GM23248 (cell line): ENCODE data around the gene PCDHGA8. TPM values are rescaled to one million over a fixed set of nuclear protein-coding genes. Genes with fewer than 3 reads are reported as not detected.

Experiments used
- DNase-seq: peaks from one replicate; pipeline ENCODE4 v3.0.0-alpha.2; 2015
- H2AFZ ChIP-seq: fragments of 200-600 bp; sonication (generic); 2 replicates; pipeline ENCODE4 v1.6.1; 2016; ENCODE audit warnings: antibody characterized with exemption
- H3F3A ChIP-seq: fragments of 200-600 bp; sonication (generic); 2 replicates; pipeline ENCODE4 v1.6.1; 2016; ENCODE audit warnings: mild to moderate bottlenecking, antibody characterized with exemption, mixed run types; ENCODE audit not compliant: insufficient read depth
- H3K27ac ChIP-seq: fragments of 200-600 bp; sonication (generic); 2 replicates; pipeline ENCODE4 v1.5.1; 2016; ENCODE audit warnings: mild to moderate bottlenecking
- H3K27me3 ChIP-seq: fragments of 200-600 bp; sonication (generic); replicated peaks from 2 replicates; pipeline ENCODE4 v1.6.1; 2016; ENCODE audit warnings: mild to moderate bottlenecking; ENCODE audit not compliant: insufficient read depth
- H3K36me3 ChIP-seq: fragments of 200-600 bp; sonication (generic); 2 replicates; pipeline ENCODE4 v1.6.1; 2016; ENCODE audit warnings: low read depth, mild to moderate bottlenecking
- H3K4me1 ChIP-seq: fragments of 200-600 bp; sonication (generic); 2 replicates; pipeline ENCODE4 v1.6.1; 2016; ENCODE audit warnings: mild to moderate bottlenecking; ENCODE audit not compliant: insufficient read depth
- H3K4me2 ChIP-seq: fragments of 200-600 bp; sonication (generic); one replicate; pipeline ENCODE4 v1.6.1; 2016; ENCODE audit warnings: mild to moderate bottlenecking; ENCODE audit not compliant: unreplicated experiment
- H3K4me3 ChIP-seq: fragments of 200-600 bp; sonication (generic); 2 replicates; pipeline ENCODE4 v1.5.1; 2016; ENCODE audit warnings: mild to moderate bottlenecking
- H3K79me2 ChIP-seq: fragments of 200-600 bp; sonication (generic); 2 replicates; pipeline ENCODE4 v1.6.1; 2016; ENCODE audit warnings: mild to moderate bottlenecking; ENCODE audit not compliant: insufficient read depth
- H3K9ac ChIP-seq: fragments of 200-600 bp; sonication (generic); 2 replicates; pipeline ENCODE4 v1.6.1; 2016; ENCODE audit warnings: mild to moderate bottlenecking
- H3K9me2 ChIP-seq: fragments of 200-600 bp; sonication (generic); 2 replicates; pipeline ENCODE4 v1.6.1; 2016; ENCODE audit warnings: mixed run types, mild to moderate bottlenecking, moderate library complexity; ENCODE audit not compliant: insufficient read depth
- H3K9me3 ChIP-seq: fragments of 200-600 bp; sonication (generic); one replicate; pipeline ENCODE4 v1.6.1; 2017; ENCODE audit warnings: low read depth
- H4K20me1 ChIP-seq: fragments of 200-600 bp; sonication (generic); 2 replicates; pipeline ENCODE4 v1.6.0; 2016; ENCODE audit not compliant: insufficient read depth
- EZH2 ChIP-seq: fragments of 200-600 bp; sonication (generic); IDR thresholded peaks from 2 replicates; pipeline ENCODE4 v1.6.1; 2018; ENCODE audit warnings: antibody characterized with exemption, mild to moderate bottlenecking; ENCODE audit not compliant: insufficient read depth, poor library complexity, severe bottlenecking
- EZH2phosphoT487 ChIP-seq: fragments of 200-600 bp; sonication (generic); IDR thresholded peaks from 2 replicates; pipeline ENCODE4 v1.6.1; 2018; ENCODE audit warnings: antibody characterized with exemption, moderate library complexity, mild to moderate bottlenecking, low read depth; ENCODE audit not compliant: insufficient read depth
- WGBS, 2 experiments: methylation state at CpG; one replicate each; pipeline ENCODE4 v1.1.6; 2015 to 2017; ENCODE audit warnings: low lambda C conversion rate in 2 of 2, low coverage in 1 of 2; ENCODE audit errors: missing lambda C conversion rate in 2 of 2; 5-methylcytosine and 5-hydroxymethylcytosine counted together
- in situ Hi-C: fragments of 300-500 bp; cut with MboI; formaldehyde crosslinking; loops from 2 replicates; pipeline ENCODE4 v1.15.0; 2020
- polyA plus RNA-seq: library from polyadenylated mRNA; unstranded; fragments of >200 nt; fragmentation: Nextera tagmentation; extraction: Ambion mirVana; gene quantifications from 2 replicates; pipeline ENCODE4 v1.2.1, GENCODE V29; 2016
- total RNA-seq: library from RNA; depleted of rRNA; stranded (reverse); fragments of >200 nt; shearing (Covaris generic); gene quantifications from 2 replicates; pipeline ENCODE4 v1.2.3, GENCODE V29; 2014

The PCDHGA8 gene
- total and polyA plus RNA-seq, 2 experiments from 2014 or later = 0.69 to 0.86 TPM

GRCh38 chr5:141354900-141355469, 37.4 kb upstream of the PCDHGA8 start, which contains the start of gene PCDHGA4:
Gene PCDHGA4, plus strand, starts transcription at chr5:141355021. Its CDS starts 87 bp downstream, at chr5:141355108.
- Histone ChIP-seq H3K36me3 (no peaks in the 10 kb centered on the region), H3K79me2 (peaks cover 6% of the 10 kb centered on the region; the same call in 1 of the 2 replicates), H3K27ac (peak within 1 kb of the TSS; percentile 61), H4K20me1 (no peaks in the 10 kb centered on the region), H3K9ac (peak within 1 kb of the TSS; percentile 81), H3K27me3 (no peaks in the 10 kb centered on the region), H3K4me1 (no peaks in the 10 kb centered on the region), H3K9me3 (peaks cover 3% of the 10 kb centered on the region), H3K9me2 (no peaks in the 10 kb centered on the region), H3F3A (no peaks in the 10 kb centered on the region), H2AFZ (peak within 1 kb of the TSS; percentile 92), H3K4me3 (peak within 1 kb of the TSS; percentile 77), H3K4me2 (peak within 1 kb of the TSS; percentile 61)
- 12 to 18% methylated on average over 29 of the region's 29 CpGs for WGBS, 2 experiments
- in situ Hi-C loops = no loop called here
- TF ChIP-seq EZH2 = no peak
- TF ChIP-seq EZH2phosphoT487 = no peak
- DNase-seq = peak; percentile 55

GRCh38 chr5:141355641-141356040, 36.8 kb upstream of the PCDHGA8 start:
- peaks cover 6% of the 10 kb centered on the region; the same call in 1 of the 2 replicates for H3K79me2 ChIP-seq
- H3K9ac ChIP-seq = peak overlapping the region; percentile 81; the same call in 1 of the 2 replicates
- no peak for DNase-seq
- no peaks in the 10 kb centered on the region for H3K27me3 ChIP-seq
- peak overlapping the region; percentile 92 for H2AFZ ChIP-seq
- TF ChIP-seq EZH2phosphoT487 (no peak), EZH2 (no peak)
- no peaks in the 10 kb centered on the region for H3K9me2 ChIP-seq
- in situ Hi-C loops = no loop called here
- 52 to 57% methylated on average over 24 of the region's 24 CpGs for WGBS, 2 experiments
- H3F3A ChIP-seq = no peaks in the 10 kb centered on the region
- H3K9me3 ChIP-seq = peaks cover 3% of the 10 kb centered on the region
- no peaks in the 10 kb centered on the region for H3K36me3 ChIP-seq
- H3K4me1 ChIP-seq = no peaks in the 10 kb centered on the region
- no peak overlapping the region for H3K27ac ChIP-seq
- H3K4me3 ChIP-seq = peak overlapping the region; percentile 77
- no peaks in the 10 kb centered on the region for H4K20me1 ChIP-seq
- H3K4me2 ChIP-seq = peak overlapping the region; percentile 61

GRCh38 chr5:141356133-141356532, 36.3 kb upstream of the PCDHGA8 start:
- no peak for TF ChIP-seq EZH2phosphoT487
- Histone ChIP-seq H3K4me1 (no peaks in the 10 kb centered on the region), H3F3A (no peaks in the 10 kb centered on the region), H3K9ac (no peak overlapping the region), H3K27ac (no peak overlapping the region), H4K20me1 (no peaks in the 10 kb centered on the region), H3K4me3 (peak overlapping the region; percentile 77; the same call in 1 of the 2 replicates), H3K9me3 (peaks cover 3% of the 10 kb centered on the region), H2AFZ (no peak overlapping the region), H3K4me2 (no peak overlapping the region), H3K79me2 (peaks cover 6% of the 10 kb centered on the region; the same call in 1 of the 2 replicates), H3K9me2 (no peaks in the 10 kb centered on the region), H3K27me3 (no peaks in the 10 kb centered on the region), H3K36me3 (no peaks in the 10 kb centered on the region)
- in situ Hi-C loops = no loop called here
- DNase-seq = no peak
- WGBS, 2 experiments = 49% methylated on average over 5 of the region's 5 CpGs

- Histone ChIP-seq H3K4me1 (no peaks in the 10 kb centered on the region), H3K79me2 (peaks cover 6% of the 10 kb centered on the region; the same call in 1 of the 2 replicates), H4K20me1 (no peaks in the 10 kb centered on the region), H2AFZ (no peak overlapping the region), H3K9me3 (peaks cover 3% of the 10 kb centered on the region), H3K36me3 (no peaks in the 10 kb centered on the region), H3K27me3 (no peaks in the 10 kb centered on the region), H3K4me2 (no peak overlapping the region), H3K4me3 (no peak overlapping the region), H3K9me2 (no peaks in the 10 kb centered on the region), H3K9ac (no peak overlapping the region), H3F3A (no peaks in the 10 kb centered on the region), H3K27ac (no peak overlapping the region)
- WGBS, 2 experiments = 43 to 48% methylated on average over 13 to 19 of the region's 19 CpGs
- no peak for TF ChIP-seq EZH2
- no peak for TF ChIP-seq EZH2phosphoT487
- in situ Hi-C loops = no loop called here
- no peak for DNase-seq
Measured at GRCh38 chr5:141356950-141357349, 35.5 kb upstream of the PCDHGA8 start.
